Mesenchymal stem cell (in vitro differentiated cells and primary cell): ENCODE results near the gene MSI2.

Source experiments
- DNase-seq: peaks from one replicate; pipeline ENCODE4 v3.0.0-alpha.2; 2013
- H2AFZ ChIP-seq: one replicate; pipeline ENCODE4 v1.6.1; 2013; ENCODE audit warnings: low read depth, mild to moderate bottlenecking, control low read depth, inconsistent platforms, low read length, moderate library complexity
- H2AK5ac ChIP-seq: 2 replicates; pipeline ENCODE4 v1.6.1; 2013; ENCODE audit warnings: low read length, moderate library complexity, mild to moderate bottlenecking, inconsistent platforms; ENCODE audit not compliant: severe bottlenecking
- H2BK120ac ChIP-seq: one replicate; pipeline ENCODE4 v1.6.1; 2013; ENCODE audit warnings: low read depth, mild to moderate bottlenecking, inconsistent platforms, low read length, moderate library complexity
- H2BK12ac ChIP-seq, 2 experiments: one replicate each; pipeline ENCODE4 v1.6.1; 2013; ENCODE audit warnings: inconsistent platforms in 2 of 2, low read length in 2 of 2, mild to moderate bottlenecking in 2 of 2, moderate library complexity in 2 of 2, control low read depth in 1 of 2
- H2BK15ac ChIP-seq: one replicate; pipeline ENCODE4 v1.6.1; 2013; ENCODE audit warnings: mild to moderate bottlenecking, low read depth, inconsistent platforms; ENCODE audit not compliant: poor library complexity, severe bottlenecking
- H2BK5ac ChIP-seq: 2 replicates; pipeline ENCODE4 v1.6.1; 2013; ENCODE audit warnings: low read depth, mild to moderate bottlenecking, low read length, control low read depth, inconsistent platforms; ENCODE audit not compliant: poor library complexity, severe bottlenecking
- H3K14ac ChIP-seq, 2 experiments: one replicate each; pipeline ENCODE4 v1.6.1; 2013; ENCODE audit warnings: inconsistent platforms in 2 of 2, low read length in 2 of 2, control low read depth in 1 of 2, mild to moderate bottlenecking in 1 of 2, moderate library complexity in 1 of 2
- H3K18ac ChIP-seq, 2 experiments: one replicate each; pipeline ENCODE4 v1.6.1; 2013; ENCODE audit warnings: inconsistent platforms in 2 of 2, low read length in 2 of 2, control low read depth in 1 of 2, low read depth in 1 of 2, mild to moderate bottlenecking in 1 of 2
- H3K23ac ChIP-seq, 2 experiments: one replicate each; pipeline ENCODE4 v1.6.1; 2013; ENCODE audit warnings: inconsistent platforms in 2 of 2, low read length in 2 of 2, mild to moderate bottlenecking in 2 of 2, moderate library complexity in 2 of 2, control low read depth in 1 of 2
- H3K27ac ChIP-seq: 2 replicates; pipeline ENCODE4 v1.5.1; 2013; ENCODE audit warnings: mild to moderate bottlenecking, moderate library complexity, low read length, control low read depth, inconsistent platforms; ENCODE audit not compliant: poor library complexity, severe bottlenecking
- H3K27me3 ChIP-seq, 2 experiments: 2 replicates each; pipeline versions ENCODE4 v1.6.1 to v1.7.0; 2013; ENCODE audit warnings: low read length in 2 of 2, mild to moderate bottlenecking in 2 of 2, moderate library complexity in 2 of 2, control low read depth in 1 of 2, inconsistent platforms in 1 of 2; ENCODE audit not compliant: control insufficient read depth in 1 of 2, insufficient read depth in 1 of 2
- H3K36me3 ChIP-seq, 2 experiments: 2 replicates each; pipeline versions ENCODE4 v1.6.1 to v1.7.0; 2013; ENCODE audit warnings: low read length in 2 of 2, control low read depth in 1 of 2, inconsistent platforms in 1 of 2, low read depth in 1 of 2, mild to moderate bottlenecking in 1 of 2; ENCODE audit not compliant: insufficient read depth in 2 of 2, control insufficient read depth in 1 of 2
- H3K4ac ChIP-seq, 2 experiments: one replicate each; pipeline ENCODE4 v1.6.1; 2013; ENCODE audit warnings: inconsistent platforms in 2 of 2, low read length in 2 of 2, mild to moderate bottlenecking in 2 of 2, moderate library complexity in 2 of 2, control low read depth in 1 of 2, low read depth in 1 of 2
- H3K4me1 ChIP-seq: 2 replicates; pipeline ENCODE4 v1.6.1; 2013; ENCODE audit warnings: low read depth, low read length, control low read depth; ENCODE audit not compliant: control insufficient read depth, insufficient read depth
- H3K4me2 ChIP-seq: 2 replicates; pipeline ENCODE4 v1.6.1; 2013; ENCODE audit warnings: low read length, mild to moderate bottlenecking, inconsistent platforms; ENCODE audit not compliant: poor library complexity, severe bottlenecking
- H3K4me3 ChIP-seq, 2 experiments: 2 replicates each; pipeline versions ENCODE4 v1.5.1 to v1.7.0; 2013; ENCODE audit warnings: low read length in 2 of 2, mild to moderate bottlenecking in 2 of 2, control low read depth in 1 of 2, low read depth in 1 of 2; ENCODE audit not compliant: insufficient read depth in 1 of 2
- H3K79me1 ChIP-seq: replicated peaks from 2 replicates; pipeline ENCODE4 v1.6.1; 2013; ENCODE audit warnings: mild to moderate bottlenecking, control low read depth, low read length, inconsistent platforms; ENCODE audit not compliant: poor library complexity, severe bottlenecking
- H3K9ac ChIP-seq: 2 replicates; pipeline ENCODE4 v1.7.0; 2013; ENCODE audit warnings: mild to moderate bottlenecking, low read length, moderate library complexity
- H3K9me3 ChIP-seq: 2 replicates; pipeline ENCODE4 v1.7.0; 2013; ENCODE audit warnings: mild to moderate bottlenecking, low read length; ENCODE audit not compliant: control insufficient read depth
- H4K8ac ChIP-seq: one replicate; pipeline ENCODE4 v1.6.1; 2013; ENCODE audit warnings: inconsistent platforms, mild to moderate bottlenecking, low read length, moderate library complexity
- H4K91ac ChIP-seq: one replicate; pipeline ENCODE4 v1.6.1; 2013; ENCODE audit warnings: mild to moderate bottlenecking, low read length, inconsistent platforms
- WGBS: methylation state at CpG from one replicate; pipeline ENCODE4 v1.1.7; 2013; ENCODE audit warnings: mixed read lengths; 5-methylcytosine and 5-hydroxymethylcytosine counted together

Gene MSI2

GRCh38 chr17:57388131-57388725, 131.9 kb downstream of the MSI2 start:
- Histone ChIP-seq H3K23ac (no peak overlapping the region), H2BK12ac (no peak overlapping the region), H3K27ac (no peak overlapping the region), H2AK5ac (no peak overlapping the region), H3K9ac (no peak overlapping the region), H2BK120ac (no peak overlapping the region), H4K8ac (no peak overlapping the region), H3K79me1 (peaks cover 50% of the 10 kb centered on the region), H2BK15ac (no peak overlapping the region), H3K14ac (no peak overlapping the region), H3K4ac (no peak overlapping the region), H2BK5ac (no peak overlapping the region), H3K4me2 (no peak overlapping the region), H3K4me3 (no peak overlapping the region), H3K27me3 (no peaks in the 10 kb centered on the region), H3K4me1 (no peaks in the 10 kb centered on the region), H3K9me3 (peaks cover 41% of the 10 kb centered on the region), H2AFZ (no peak overlapping the region), H3K36me3 (no peaks in the 10 kb centered on the region), H4K91ac (no peak overlapping the region), H3K18ac (no peak overlapping the region)
- no peak for DNase-seq
- WGBS: 94% methylated on average over 4 of the region's 5 CpGs

GRCh38 chr17:57389473-57389872, 133.2 kb downstream of the MSI2 start:
- H4K8ac ChIP-seq: no peak overlapping the region
- H2BK5ac ChIP-seq: no peak overlapping the region
- H3K9ac ChIP-seq: no peak overlapping the region
- H3K4me1 ChIP-seq: no peaks in the 10 kb centered on the region
- no peak overlapping the region for H3K4me2 ChIP-seq
- H3K23ac ChIP-seq: no peak overlapping the region
- H2BK15ac ChIP-seq: no peak overlapping the region
- H2BK120ac ChIP-seq: no peak overlapping the region
- H3K14ac ChIP-seq: no peak overlapping the region
- no peak overlapping the region for H4K91ac ChIP-seq
- H2BK12ac ChIP-seq: no peak overlapping the region
- peaks cover 0 to under 1% of the 10 kb centered on the region in 2 experiments for H3K36me3 ChIP-seq
- peaks cover 53% of the 10 kb centered on the region for H3K79me1 ChIP-seq
- no peak overlapping the region for H2AK5ac ChIP-seq
- 47% methylated on average over 2 of the region's 2 CpGs for WGBS
- H2AFZ ChIP-seq: no peak overlapping the region
- H3K27me3 ChIP-seq: no peaks in the 10 kb centered on the region
- no peak overlapping the region for H3K4ac ChIP-seq
- DNase-seq: no peak
- no peak overlapping the region for H3K27ac ChIP-seq
- no peak overlapping the region for H3K4me3 ChIP-seq
- H3K18ac ChIP-seq: no peak overlapping the region
- H3K9me3 ChIP-seq: peaks cover 46% of the 10 kb centered on the region

GRCh38 chr17:57391076-57391825, 134.9 kb downstream of the MSI2 start:
- peaks cover 0 to 2% of the 10 kb centered on the region in 2 experiments for H3K36me3 ChIP-seq
- H4K91ac ChIP-seq: no peak overlapping the region
- H3K14ac ChIP-seq: no peak overlapping the region
- H3K79me1 ChIP-seq: peaks cover 60% of the 10 kb centered on the region
- no peak overlapping the region for H2BK120ac ChIP-seq
- no peak overlapping the region for H2BK12ac ChIP-seq
- H3K27ac ChIP-seq: no peak overlapping the region
- no peak overlapping the region for H3K4ac ChIP-seq
- no peaks in the 10 kb centered on the region for H3K4me1 ChIP-seq
- 95% methylated on average over 11 of the region's 11 CpGs for WGBS
- no peak overlapping the region for H3K18ac ChIP-seq
- H3K4me2 ChIP-seq: no peak overlapping the region
- H4K8ac ChIP-seq: no peak overlapping the region
- H3K9me3 ChIP-seq: peaks cover 49% of the 10 kb centered on the region
- H3K9ac ChIP-seq: no peak overlapping the region
- H3K23ac ChIP-seq: no peak overlapping the region
- H2AK5ac ChIP-seq: no peak overlapping the region
- no peaks in the 10 kb centered on the region for H3K27me3 ChIP-seq
- no peak for DNase-seq
- no peak overlapping the region for H2AFZ ChIP-seq
- H2BK15ac ChIP-seq: no peak overlapping the region
- no peak overlapping the region for H3K4me3 ChIP-seq
- H2BK5ac ChIP-seq: no peak overlapping the region

- peaks cover 60% of the 10 kb centered on the region for H3K79me1 ChIP-seq
- no peak overlapping the region for H3K18ac ChIP-seq
- 96% methylated on average over 7 of the region's 11 CpGs for WGBS
- H2AFZ ChIP-seq: no peak overlapping the region
- no peaks in the 10 kb centered on the region for H3K27me3 ChIP-seq
- no peak overlapping the region for H3K27ac ChIP-seq
- H3K9me3 ChIP-seq: peaks cover 46% of the 10 kb centered on the region
- no peak overlapping the region for H2BK12ac ChIP-seq
- DNase-seq: no peak
- H3K9ac ChIP-seq: no peak overlapping the region
- H3K36me3 ChIP-seq: peaks cover 0 to 2% of the 10 kb centered on the region in 2 experiments
- H3K4me2 ChIP-seq: no peak overlapping the region
- no peak overlapping the region for H3K14ac ChIP-seq
- H2BK15ac ChIP-seq: no peak overlapping the region
- H2AK5ac ChIP-seq: no peak overlapping the region
- H2BK120ac ChIP-seq: no peak overlapping the region
- no peak overlapping the region for H3K23ac ChIP-seq
- H3K4ac ChIP-seq: no peak overlapping the region
- H3K4me1 ChIP-seq: no peaks in the 10 kb centered on the region
- H4K91ac ChIP-seq: no peak overlapping the region
- H2BK5ac ChIP-seq: no peak overlapping the region
- no peak overlapping the region for H3K4me3 ChIP-seq
- H4K8ac ChIP-seq: no peak overlapping the region
Observed at GRCh38 chr17:57391857-57392471, 135.6 kb downstream of the MSI2 start.
